Measurements from ENCODE around the gene HNRNPA1.
"Not testable (repeated sequence)": the region's sequence is repeated elsewhere in the genome, so short reads cannot be mapped to it uniquely, and the experiment has no call there.

HNRNPA1 gene

GRCh38 chr12:54299515-54300224 is 19.1 kb downstream of the HNRNPA1 start:
- H3K4me1 Mint-ChIP-seq (ENCODE audit: low read depth) = peaks cover 21% of the 10 kb centered on the region
- peaks cover 61% of the 10 kb centered on the region for H3K27me3 Mint-ChIP-seq (ENCODE audit: low read depth)
- no peaks in the 10 kb centered on the region for H3K36me3 Mint-ChIP-seq (ENCODE audit: low read depth)
- no peak for DNase-seq (ENCODE audit: low spot score)
- no peak overlapping the region for H3K4me3 Mint-ChIP-seq
- no peaks in the 10 kb centered on the region for H3K9me3 Mint-ChIP-seq
- no peak overlapping the region for H3K27ac Mint-ChIP-seq

GRCh38 chr12:54300225-54300731 is 19.8 kb downstream of the HNRNPA1 start:
- Mint-ChIP-seq H3K4me1 (ENCODE audit: low read depth) (peaks cover 21% of the 10 kb centered on the region), H3K27me3 (ENCODE audit: low read depth) (peaks cover 66% of the 10 kb centered on the region), H3K36me3 (ENCODE audit: low read depth) (no peaks in the 10 kb centered on the region), H3K9me3 (no peaks in the 10 kb centered on the region), H3K27ac (no peak overlapping the region), H3K4me3 (no peak overlapping the region)
- no peak for DNase-seq (ENCODE audit: low spot score)

GRCh38 chr12:54300732-54301427 is 20.4 kb downstream of the HNRNPA1 start, which contains the start of gene NFE2:
Gene NFE2 (minus strand): TSS chr12:54301015. CDS start chr12:54295248, 5,767 bp downstream.
- H3K4me1 Mint-ChIP-seq (ENCODE audit: low read depth) = peaks cover 21% of the 10 kb centered on the region
- no peaks in the 10 kb centered on the region for H3K36me3 Mint-ChIP-seq (ENCODE audit: low read depth)
- peaks cover 68% of the 10 kb centered on the region for H3K27me3 Mint-ChIP-seq (ENCODE audit: low read depth)
- DNase-seq (ENCODE audit: low spot score) = no peak
- no peaks in the 10 kb centered on the region for H3K9me3 Mint-ChIP-seq
- peak within 1 kb of the TSS; percentile 39 for H3K4me3 Mint-ChIP-seq
- H3K27ac Mint-ChIP-seq = no peak within 1 kb of the TSS

GRCh38 chr12:54301428-54302048 is 21.0 kb downstream of the HNRNPA1 start:
- Mint-ChIP-seq H3K4me1 (ENCODE audit: low read depth) (peaks cover 21% of the 10 kb centered on the region), H3K4me3 (no peak overlapping the region), H3K36me3 (ENCODE audit: low read depth) (no peaks in the 10 kb centered on the region), H3K27ac (no peak overlapping the region), H3K27me3 (ENCODE audit: low read depth) (peaks cover 68% of the 10 kb centered on the region), H3K9me3 (no peaks in the 10 kb centered on the region)
- no peak for DNase-seq (ENCODE audit: low spot score)

GRCh38 chr12:54303640-54304039 is 23.1 kb downstream of the HNRNPA1 start:
- Mint-ChIP-seq H3K9me3 (no peaks in the 10 kb centered on the region), H3K36me3 (ENCODE audit: low read depth) (no peaks in the 10 kb centered on the region), H3K27ac (no peak overlapping the region), H3K4me3 (no peak overlapping the region), H3K27me3 (ENCODE audit: low read depth) (peaks cover 62% of the 10 kb centered on the region), H3K4me1 (ENCODE audit: low read depth) (peaks cover 26% of the 10 kb centered on the region)
- DNase-seq (ENCODE audit: low spot score) = no peak

GRCh38 chr12:54304187-54304810 is 23.8 kb downstream of the HNRNPA1 start:
- no peaks in the 10 kb centered on the region for H3K36me3 Mint-ChIP-seq (ENCODE audit: low read depth)
- peaks cover 26% of the 10 kb centered on the region for H3K4me1 Mint-ChIP-seq (ENCODE audit: low read depth)
- no peak overlapping the region for H3K4me3 Mint-ChIP-seq
- H3K27me3 Mint-ChIP-seq (ENCODE audit: low read depth) = peaks cover 56% of the 10 kb centered on the region
- H3K9me3 Mint-ChIP-seq = no peaks in the 10 kb centered on the region
- no peak overlapping the region for H3K27ac Mint-ChIP-seq
- DNase-seq (ENCODE audit: low spot score) = no peak

GRCh38 chr12:54306925-54307741 is 26.6 kb downstream of the HNRNPA1 start:
- Mint-ChIP-seq H3K27ac (no peak overlapping the region), H3K4me1 (ENCODE audit: low read depth) (peaks cover 15% of the 10 kb centered on the region), H3K4me3 (peak overlapping the region; percentile 41), H3K27me3 (ENCODE audit: low read depth) (peaks cover 31% of the 10 kb centered on the region), H3K36me3 (ENCODE audit: low read depth) (no peaks in the 10 kb centered on the region), H3K9me3 (no peaks in the 10 kb centered on the region)
- DNase-seq (ENCODE audit: low spot score) = no peak

GRCh38 chr12:54311051-54311450 is 30.5 kb downstream of the HNRNPA1 start:
- no peaks in the 10 kb centered on the region for H3K9me3 Mint-ChIP-seq

GRCh38 chr12:54312309-54312708 is 31.8 kb downstream of the HNRNPA1 start:
- DNase-seq (ENCODE audit: low spot score); H3K27ac Mint-ChIP-seq; H3K27me3 Mint-ChIP-seq (ENCODE audit: low read depth); H3K36me3 Mint-ChIP-seq (ENCODE audit: low read depth); H3K4me3 Mint-ChIP-seq; H3K4me1 Mint-ChIP-seq (ENCODE audit: low read depth); H3K9me3 Mint-ChIP-seq: not testable (repeated sequence)

More at GRCh38 chr12:54311051-54311450, 30.5 kb downstream of the HNRNPA1 start:
- no peak overlapping the region for H3K4me3 Mint-ChIP-seq
- H3K4me1 Mint-ChIP-seq (ENCODE audit: low read depth) = peaks cover 7% of the 10 kb centered on the region
- no peak overlapping the region for H3K27ac Mint-ChIP-seq
- no peak for DNase-seq (ENCODE audit: low spot score)
- H3K36me3 Mint-ChIP-seq (ENCODE audit: low read depth) = no peaks in the 10 kb centered on the region
- H3K27me3 Mint-ChIP-seq (ENCODE audit: low read depth) = peaks cover 11% of the 10 kb centered on the region

- no peak overlapping the region for H3K4me3 Mint-ChIP-seq
- peaks cover 6% of the 10 kb centered on the region for H3K4me1 Mint-ChIP-seq (ENCODE audit: low read depth)
- H3K9me3 Mint-ChIP-seq = no peaks in the 10 kb centered on the region
- H3K27ac Mint-ChIP-seq = no peak overlapping the region
- DNase-seq (ENCODE audit: low spot score) = no peak
- peaks cover 2% of the 10 kb centered on the region for H3K27me3 Mint-ChIP-seq (ENCODE audit: low read depth)
- H3K36me3 Mint-ChIP-seq (ENCODE audit: low read depth) = peaks cover 5% of the 10 kb centered on the region
Measured at GRCh38 chr12:54321363-54321762, 40.8 kb downstream of the HNRNPA1 start.

GRCh38 chr12:54324617-54325441 is 44.3 kb downstream of the HNRNPA1 start, which contains the start of gene COPZ1:
Gene COPZ1 (plus strand): TSS chr12:54325131. CDS start chr12:54325164, 33 bp downstream.
- Mint-ChIP-seq H3K36me3 (ENCODE audit: low read depth) (peaks cover 9% of the 10 kb centered on the region), H3K27ac (peak within 1 kb of the TSS; percentile 94), H3K4me1 (ENCODE audit: low read depth) (peaks cover 26% of the 10 kb centered on the region), H3K27me3 (ENCODE audit: low read depth) (no peaks in the 10 kb centered on the region), H3K4me3 (peak within 1 kb of the TSS; percentile 90), H3K9me3 (no peaks in the 10 kb centered on the region)
- DNase-seq (ENCODE audit: low spot score) = peak; percentile 89

GRCh38 chr12:54325442-54326109 is 45.0 kb downstream of the HNRNPA1 start:
- Mint-ChIP-seq H3K4me3 (peak overlapping the region; percentile 90), H3K27ac (peak overlapping the region; percentile 94), H3K4me1 (ENCODE audit: low read depth) (peaks cover 32% of the 10 kb centered on the region)
- not testable (repeated sequence) for H3K36me3 Mint-ChIP-seq (ENCODE audit: low read depth); DNase-seq (ENCODE audit: low spot score); H3K9me3 Mint-ChIP-seq; H3K27me3 Mint-ChIP-seq (ENCODE audit: low read depth)

Measured in T-helper 2 cell treated with Interferon-gamma antibody and Interleukin-4, amounts not matched to agents 5 μg/mL and 100 μg/mL, for 36 hours (primary cell).